ENCODE measurements around the gene IKZF3.

GRCh38 chr17:39800540-39800939 is 63.6 kb downstream of the IKZF3 start:
- TF ChIP-seq, protein P1, sequence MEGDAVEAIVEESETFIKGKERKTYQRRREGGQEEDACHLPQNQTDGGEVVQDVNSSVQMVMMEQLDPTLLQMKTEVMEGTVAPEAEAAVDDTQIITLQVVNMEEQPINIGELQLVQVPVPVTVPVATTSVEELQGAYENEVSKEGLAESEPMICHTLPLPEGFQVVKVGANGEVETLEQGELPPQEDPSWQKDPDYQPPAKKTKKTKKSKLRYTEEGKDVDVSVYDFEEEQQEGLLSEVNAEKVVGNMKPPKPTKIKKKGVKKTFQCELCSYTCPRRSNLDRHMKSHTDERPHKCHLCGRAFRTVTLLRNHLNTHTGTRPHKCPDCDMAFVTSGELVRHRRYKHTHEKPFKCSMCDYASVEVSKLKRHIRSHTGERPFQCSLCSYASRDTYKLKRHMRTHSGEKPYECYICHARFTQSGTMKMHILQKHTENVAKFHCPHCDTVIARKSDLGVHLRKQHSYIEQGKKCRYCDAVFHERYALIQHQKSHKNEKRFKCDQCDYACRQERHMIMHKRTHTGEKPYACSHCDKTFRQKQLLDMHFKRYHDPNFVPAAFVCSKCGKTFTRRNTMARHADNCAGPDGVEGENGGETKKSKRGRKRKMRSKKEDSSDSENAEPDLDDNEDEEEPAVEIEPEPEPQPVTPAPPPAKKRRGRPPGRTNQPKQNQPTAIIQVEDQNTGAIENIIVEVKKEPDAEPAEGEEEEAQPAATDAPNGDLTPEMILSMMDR (IDR thresholded peaks at IDR 0.05): no peak
- no peak for TF ChIP-seq POLR2AphosphoS5 (IDR thresholded peaks at IDR 0.05)
- no peak for TF ChIP-seq POLR2A (IDR thresholded peaks at IDR 0.05)
- no peak for TF ChIP-seq EP300 (IDR thresholded peaks at IDR 0.05)

All from stomach (tissue), 4 donors.